Measurements from ENCODE around the gene NSRP1.
"Not testable (repeated sequence)": the region's sequence is repeated elsewhere in the genome, so short reads cannot be mapped to it uniquely, and the experiment has no call there.

Gene NSRP1

GRCh38 chr17:30222721-30223175, 106.1 kb downstream of the NSRP1 start:
- no peak for DNase-seq

GRCh38 chr17:30224419-30224960, 107.9 kb downstream of the NSRP1 start:
- no peak for ATAC-seq
- no peak for DNase-seq

More at GRCh38 chr17:30222721-30223175, 106.1 kb downstream of the NSRP1 start:
- ATAC-seq = no peak

- ATAC-seq = no peak
- no peak for DNase-seq
Observed at GRCh38 chr17:30225112-30225511, 108.5 kb downstream of the NSRP1 start.

GRCh38 chr17:30225919-30226553, 109.4 kb downstream of the NSRP1 start:
- ATAC-seq (no peak), DNase-seq (no peak)

GRCh38 chr17:30226878-30227277, 110.3 kb downstream of the NSRP1 start:
- no peak for ATAC-seq
- no peak for DNase-seq

GRCh38 chr17:30228011-30228410, 111.4 kb downstream of the NSRP1 start:
- no peak for ATAC-seq
- DNase-seq = no peak

- ATAC-seq (no peak), DNase-seq (no peak)
Observed at GRCh38 chr17:30229012-30229411, 112.4 kb downstream of the NSRP1 start.

GRCh38 chr17:30230009-30230408, 113.4 kb downstream of the NSRP1 start:
- ATAC-seq, DNase-seq: not testable (repeated sequence)

- DNase-seq (no peak), ATAC-seq (no peak)
Observed at GRCh38 chr17:30230596-30231125, 114.0 kb downstream of the NSRP1 start.

GRCh38 chr17:30232015-30232823, 115.6 kb downstream of the NSRP1 start:
- no peak for ATAC-seq
- no peak for DNase-seq

GRCh38 chr17:30232824-30233427, 116.3 kb downstream of the NSRP1 start:
- ATAC-seq (no peak), DNase-seq (no peak)

- ATAC-seq = no peak
- no peak for DNase-seq
Observed at GRCh38 chr17:30234296-30234695, 117.7 kb downstream of the NSRP1 start.

- DNase-seq (no peak), ATAC-seq (no peak)
Observed at GRCh38 chr17:30234964-30235363, 118.3 kb downstream of the NSRP1 start.

GRCh38 chr17:30235386-30236296, 119.0 kb downstream of the NSRP1 start, which contains the start of gene SLC6A4:
SLC6A4 (minus strand) TSS chr17:30235697; CDS start chr17:30221958, 13,739 bp downstream.
- ATAC-seq (peak; percentile 11), DNase-seq (no peak)

Data from stimulated activated naive CD8-positive, alpha-beta T cell treated with anti-CD3 and anti-CD28 coated beads, Interleukin-15, Interleukin-2, amounts not matched to agents 100 U/mL and 50 U/mL, for 24 hours (primary cell).